HG03097 (cell line): Measurements from ENCODE around the gene COG2.
"Not testable (repeated sequence)": the region's sequence is repeated elsewhere in the genome, so short reads cannot be mapped to it uniquely, and the experiment has no call there.

Experiments
- ATAC-seq: cut with Tn5 transposase; IDR thresholded peaks from one replicate; pipeline ENCODE4 v1.9.1; 2021; ENCODE audit not compliant: unreplicated experiment, low FRiP score

Gene COG2

DNA sequence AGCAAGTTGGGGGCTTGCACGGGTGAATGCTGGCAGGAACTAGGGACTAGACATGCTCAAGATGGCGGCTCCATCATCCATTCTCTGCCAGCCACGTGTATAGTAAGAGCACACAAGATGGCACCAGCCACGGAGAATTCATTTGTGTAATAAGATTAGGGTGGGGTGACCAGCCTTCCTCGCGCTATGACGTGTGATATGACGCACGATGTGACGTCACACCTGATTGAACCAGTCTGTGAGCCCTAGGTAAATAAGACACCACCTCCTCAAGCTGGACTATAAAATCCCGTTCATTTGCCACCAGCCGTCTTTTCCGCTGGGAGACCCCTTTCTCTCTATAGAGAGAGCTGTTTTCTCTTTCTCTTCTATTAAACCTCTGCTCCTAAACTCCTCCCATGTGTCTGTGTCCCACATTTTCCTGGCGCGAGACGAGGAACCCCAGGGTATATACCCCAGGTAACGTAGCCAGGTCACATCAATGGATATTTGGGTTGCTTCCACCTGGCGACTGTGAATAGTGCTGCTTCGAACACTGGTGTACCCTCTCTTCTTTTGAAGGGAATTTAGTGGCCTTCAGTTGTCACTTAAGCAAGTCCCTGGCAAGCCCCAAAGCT, 18.1 kb upstream of the COG2 start:
- ATAC-seq = no peak

- ATAC-seq = no peak
These were observed 16.0 kb upstream of the COG2 start for GRCh38 chr1:230626232-230626631.

GRCh38 chr1:230627767-230628166, 14.5 kb upstream of the COG2 start:
- ATAC-seq = no peak

DNA sequence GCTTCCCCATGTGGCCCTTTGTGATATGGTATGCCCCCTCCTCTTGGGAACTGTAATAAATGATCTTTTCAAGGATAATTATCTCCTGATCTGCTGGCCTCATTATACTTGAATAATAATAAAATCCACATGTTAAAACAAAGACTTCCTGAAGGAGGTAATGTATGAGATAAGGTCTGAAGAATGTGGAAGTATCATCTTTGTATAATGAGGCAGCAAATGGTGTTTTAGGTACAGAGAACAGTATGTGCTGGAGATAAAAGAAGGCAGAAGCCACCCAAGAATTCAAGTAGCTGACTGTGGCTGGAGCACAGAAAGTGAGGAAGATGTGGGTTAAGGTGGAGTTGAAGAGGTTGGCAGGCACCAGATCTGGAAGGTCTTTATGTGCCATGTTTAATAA, 12.8 kb upstream of the COG2 start:
- ATAC-seq = no peak

GRCh38 chr1:230631477-230631876, 10.8 kb upstream of the COG2 start:
- ATAC-seq = no peak

DNA sequence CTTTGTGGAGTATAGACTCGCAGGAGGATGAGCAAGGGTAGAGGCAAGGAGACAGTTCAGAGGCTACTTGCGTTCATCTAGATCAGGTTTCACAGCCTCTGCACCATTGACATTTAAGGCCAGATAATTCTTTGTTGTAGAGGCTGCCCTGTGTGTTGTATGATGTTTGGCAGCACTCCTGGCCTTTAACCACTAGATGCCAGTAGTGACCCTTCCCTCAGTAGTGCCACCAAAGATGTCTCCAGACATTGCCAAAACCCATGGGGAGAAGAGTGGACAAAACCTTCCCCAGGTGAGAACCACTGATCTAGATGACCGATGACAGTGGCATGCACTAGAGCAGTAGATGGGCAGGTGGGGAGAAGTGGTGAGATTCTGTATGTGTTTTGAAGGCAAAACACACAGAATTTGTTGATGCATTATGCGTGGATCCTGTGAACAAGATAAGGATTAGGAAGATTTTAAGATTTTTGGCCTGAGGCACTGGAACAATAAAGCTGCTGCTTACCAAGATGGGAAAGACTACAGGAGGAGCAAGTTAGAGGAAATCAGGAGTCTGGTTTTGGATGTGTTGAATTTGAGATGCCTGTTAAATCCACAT, 9.9 kb upstream of the COG2 start:
- ATAC-seq = no peak

GRCh38 chr1:230633469-230633868, 8.8 kb upstream of the COG2 start:
- no peak for ATAC-seq

DNA sequence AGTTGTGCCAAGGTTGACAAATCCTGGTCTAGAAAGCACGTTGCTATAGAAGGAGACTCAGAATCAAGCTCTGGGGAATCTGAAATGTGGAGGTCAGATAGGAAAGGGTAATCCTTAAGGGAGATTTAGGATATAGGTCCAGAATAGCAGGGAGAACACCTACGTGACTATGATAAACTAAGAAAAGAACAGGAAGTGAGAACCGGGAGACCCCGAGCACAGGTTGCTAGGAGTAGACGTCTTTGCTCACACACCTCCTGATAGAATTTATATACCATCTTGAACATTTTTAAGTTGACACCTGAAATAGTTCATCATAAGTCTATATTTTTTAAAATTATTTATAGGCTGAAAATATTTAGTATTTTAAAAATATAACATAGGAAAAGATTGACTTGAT, 7.9 kb upstream of the COG2 start:
- no peak for ATAC-seq

DNA sequence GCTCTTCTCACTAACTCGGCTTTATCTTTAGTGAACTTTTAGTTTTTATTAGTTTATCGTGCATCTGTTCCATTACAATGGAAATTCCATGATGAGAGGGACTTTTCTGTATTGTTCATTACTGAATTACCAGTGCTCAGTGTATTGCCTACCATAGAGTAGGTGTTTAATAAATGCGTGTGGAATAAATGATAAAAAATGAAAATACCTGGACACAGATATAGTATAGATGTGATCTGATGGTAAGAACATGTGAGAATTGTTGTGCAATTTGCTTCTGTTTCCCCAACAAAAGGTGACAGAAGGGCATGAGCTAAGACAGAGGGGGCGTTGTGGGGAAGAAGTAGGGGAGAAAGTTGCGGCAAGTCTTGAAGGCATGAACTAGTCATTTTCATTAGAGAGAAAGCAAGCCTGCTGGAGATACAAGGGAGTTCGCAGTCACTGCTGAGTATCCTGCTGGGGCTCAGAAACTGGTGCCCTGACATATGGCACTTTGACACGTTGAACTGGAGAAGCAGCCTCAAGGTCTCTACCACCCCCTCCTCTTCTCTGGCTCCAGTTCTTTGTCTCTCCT, 5.6 kb upstream of the COG2 start:
- no peak for ATAC-seq

DNA sequence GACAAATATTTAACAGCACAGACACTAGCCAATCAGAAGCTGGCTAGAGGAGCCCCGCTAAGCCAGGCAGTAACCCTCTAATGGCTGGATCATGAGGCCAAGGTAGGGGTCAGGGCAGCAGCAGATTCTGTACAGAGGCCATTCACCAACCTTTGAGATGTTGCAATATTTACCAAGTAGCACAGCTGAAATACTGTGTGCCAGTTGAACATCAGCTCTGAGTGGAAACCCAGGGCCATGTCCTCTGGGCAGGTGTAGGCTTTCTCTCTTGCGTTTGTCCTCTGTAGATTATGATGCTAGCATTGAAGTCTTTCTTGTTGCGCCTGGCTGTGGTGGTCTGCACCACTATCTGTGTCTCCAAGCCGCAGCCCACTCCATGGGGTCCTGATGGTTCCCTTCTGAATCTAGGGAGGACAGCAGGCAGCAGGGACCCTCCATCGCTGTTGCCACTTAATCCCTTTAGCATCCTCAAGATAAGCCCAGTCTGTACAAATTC, 2.5 kb upstream of the COG2 start:
- ATAC-seq = no peak

- no peak for ATAC-seq
These were observed 935 bp upstream of the COG2 start for GRCh38 chr1:230641346-230641745.

DNA sequence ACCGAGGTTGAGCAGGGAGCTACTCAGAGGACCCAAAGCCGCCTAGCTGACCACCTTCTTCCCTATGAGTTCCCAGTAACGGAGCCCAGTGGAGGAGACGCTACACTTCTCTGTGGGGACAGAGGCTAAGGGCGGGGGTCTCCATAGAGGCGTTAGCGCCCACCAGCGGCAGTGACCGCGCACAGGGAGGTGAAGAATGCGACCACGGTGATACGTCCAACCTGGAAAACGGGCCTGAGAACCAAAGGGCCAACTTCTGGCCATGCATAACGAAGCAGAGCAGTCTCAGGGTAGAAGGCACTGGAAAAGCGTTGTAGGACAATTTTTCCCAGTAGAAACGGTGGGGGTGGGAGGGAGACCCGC, 400 bp upstream of the COG2 start:
- ATAC-seq = no peak

GRCh38 chr1:230643908-230644307, 1.6 kb downstream of the COG2 start:
- no peak for ATAC-seq

- ATAC-seq = no peak
These were observed 4.5 kb downstream of the COG2 start for GRCh38 chr1:230646710-230647302.

DNA sequence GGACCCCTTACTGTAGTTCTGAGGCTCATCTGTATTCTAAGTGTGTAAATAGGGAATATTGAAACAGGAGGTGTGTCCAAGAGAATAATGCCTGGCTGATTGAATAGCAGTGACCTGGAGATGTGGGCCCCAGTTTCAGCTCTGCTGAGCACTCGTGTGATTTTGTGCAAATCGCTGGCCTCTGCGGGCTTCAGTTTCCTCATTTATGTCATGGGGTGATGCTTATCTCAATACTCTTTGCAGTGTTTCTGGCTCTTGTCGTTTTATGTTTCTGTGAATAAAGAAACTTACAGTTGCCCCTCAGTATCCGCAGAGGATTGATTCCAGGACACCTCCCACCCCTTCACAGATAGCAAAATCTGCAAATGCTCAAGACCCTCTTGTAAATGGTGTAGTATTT, 5.0 kb downstream of the COG2 start:
- ATAC-seq = no peak

GRCh38 chr1:230648114-230648513, 5.8 kb downstream of the COG2 start:
- no peak for ATAC-seq

GRCh38 chr1:230650300-230650699, 8.0 kb downstream of the COG2 start:
- ATAC-seq = no peak

GRCh38 chr1:230651235-230651634, 9.0 kb downstream of the COG2 start:
- no peak for ATAC-seq

DNA sequence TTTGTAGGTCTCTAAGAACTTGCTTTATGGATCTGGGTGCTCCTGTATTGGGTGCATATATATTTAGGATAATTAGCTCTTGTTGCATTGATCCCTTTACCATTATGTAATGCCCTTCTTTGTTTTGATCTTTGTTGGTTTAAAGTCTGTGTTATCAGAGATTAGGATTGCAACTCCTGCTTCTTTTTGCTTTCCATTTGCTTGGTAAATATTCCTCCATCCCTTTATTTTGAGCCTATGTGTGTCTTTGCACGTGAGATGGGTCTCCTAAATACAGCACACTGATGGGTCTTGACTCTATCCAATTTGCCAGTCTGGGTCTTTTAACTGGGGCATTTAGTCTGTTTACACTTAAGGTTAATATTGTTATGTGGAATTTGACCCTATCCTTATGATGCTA, 14.4 kb downstream of the COG2 start:
- not testable (repeated sequence) for ATAC-seq

DNA sequence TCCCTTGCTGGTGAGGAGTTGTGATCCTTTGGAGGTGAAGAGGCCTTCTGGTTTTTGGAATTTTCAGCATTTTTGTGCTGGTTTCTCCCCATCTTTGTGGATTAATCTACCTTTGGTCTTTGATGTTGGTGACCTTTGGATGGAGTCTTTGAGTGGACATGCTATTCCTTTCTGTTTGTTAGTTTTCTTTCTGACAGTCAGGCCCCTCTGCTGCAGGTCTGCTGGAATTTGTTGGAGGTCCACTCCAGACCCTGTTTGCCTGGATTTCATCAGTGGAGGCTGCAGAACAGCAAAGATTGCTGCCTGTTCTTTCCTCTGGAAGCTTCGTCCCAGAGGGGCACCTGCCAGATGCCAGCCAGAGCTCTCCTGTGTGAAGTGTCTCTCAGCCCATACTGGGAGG, 15.8 kb downstream of the COG2 start:
- not testable (repeated sequence) for ATAC-seq

- no peak for ATAC-seq
These were observed 16.4 kb downstream of the COG2 start for GRCh38 chr1:230658691-230659090.

DNA sequence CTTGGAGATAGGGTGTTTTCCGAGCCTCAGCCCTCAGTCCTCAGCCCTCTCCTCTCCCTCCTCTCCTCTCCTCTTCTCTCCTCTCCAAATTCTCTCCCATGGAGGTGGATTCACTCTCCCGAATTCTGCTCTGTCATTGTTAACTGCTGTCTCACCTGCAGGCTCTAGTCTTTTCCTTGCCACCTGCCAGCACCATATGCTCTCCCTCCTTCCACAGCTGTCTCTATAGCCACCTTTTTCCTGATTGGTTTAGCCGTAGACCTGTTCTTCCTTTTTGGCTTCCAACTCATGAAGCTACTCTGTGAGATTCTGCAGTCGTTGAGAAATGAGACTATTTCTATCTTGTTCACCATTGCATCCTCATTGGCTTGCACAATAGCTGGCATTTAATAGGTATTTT, 19.7 kb downstream of the COG2 start:
- ATAC-seq = no peak
